HCT116 (cell line): ENCODE measurements around the gene BBS4. TPM values are rescaled to one million over a fixed set of nuclear protein-coding genes. Genes with fewer than 3 reads are reported as not detected.

Experiments
- ATAC-seq: fragments of 200-7000 bp; cut with Tn5 transposase; 2 replicates; pipeline ENCODE4 v1.9.1; 2020; ENCODE audit warnings: mild to moderate bottlenecking, moderate library complexity
- BruUV-seq: library from RNA; stranded (reverse); fragments of 400-500 nt; replicated peaks from 2 replicates; lab custom pipeline; 2021; lab: Mats Ljungman, UMichigan
- CTCF ChIA-PET: fragments of 300-600 bp; sonication (Branson Sonifier 250); formaldehyde crosslinking; loops from one replicate; lab custom pipeline; 2021; ENCODE audit warnings: antibody characterized with exemption; lab: Charles Lee
- POLR2A ChIA-PET: fragments of 300-600, 350-600 bp; sonication (Branson Sonifier 250); formaldehyde crosslinking; loops from one replicate; lab custom pipeline; 2021; ENCODE audit warnings: antibody characterized with exemption; lab: Charles Lee
- RAD21 ChIA-PET, 2 experiments: fragments of 300-600 bp; sonication (Branson Sonifier 250); formaldehyde crosslinking; loops; one replicate each; lab custom pipeline; 2023; ENCODE audit warnings: low total read pairs in 2 of 2; ENCODE audit not compliant: uncharacterized antibody in 2 of 2, unreplicated experiment in 2 of 2, low non-redundant PET in 1 of 2; lab: Charles Lee
- DNase-seq: peaks from one replicate; pipeline ENCODE4 v3.0.0-alpha.2; 2010; ENCODE audit warnings: low read depth, low spot score
- H2AFZ ChIP-seq: fragments of 200-600 bp; shearing (Covaris generic), sonication (generic); 2 replicates; pipeline ENCODE4 v1.6.1; 2017; ENCODE audit warnings: low read depth, mixed run types, mixed read lengths, antibody characterized with exemption, low read length; ENCODE audit not compliant: poor library complexity, severe bottlenecking
- H3K27ac ChIP-seq: 2 replicates; pipeline ENCODE4 v1.5.1; 2012; ENCODE audit warnings: low read depth, low read length
- H3K27me3 ChIP-seq: fragments of 200-600 bp; sonication (generic); 2 replicates; pipeline ENCODE4 v1.6.1; 2016; ENCODE audit warnings: mixed run types, low read length, mixed read lengths; ENCODE audit not compliant: insufficient read depth
- H3K36me3 ChIP-seq, 2 experiments: fragments of 200-500 bp in 1 of 2; fragments of 200-600 bp in 1 of 2; sonication (Bioruptor generic) in 1 of 2; sonication (generic) in 1 of 2; 2 replicates each; pipeline versions ENCODE4 v1.5.1 to v1.6.1; 2014 to 2016; ENCODE audit warnings: low read length in 2 of 2, inconsistent platforms in 1 of 2, mixed read lengths in 1 of 2, mixed run types in 1 of 2; ENCODE audit not compliant: insufficient read depth in 2 of 2, control insufficient read depth in 1 of 2
- H3K4me1 ChIP-seq, 2 experiments: fragments of 200-600 bp in 1 of 2; sonication (generic) in 1 of 2; 2 replicates each; pipeline versions ENCODE4 v1.5.1 to v1.6.1; 2012 to 2017; ENCODE audit warnings: low read length in 2 of 2, inconsistent platforms in 1 of 2, mild to moderate bottlenecking in 1 of 2, mixed read lengths in 1 of 2, mixed run types in 1 of 2, moderate library complexity in 1 of 2; ENCODE audit not compliant: insufficient read depth in 2 of 2, control insufficient read depth in 1 of 2
- H3K4me2 ChIP-seq: fragments of 200-600 bp; sonication (generic); 2 replicates; pipeline ENCODE4 v1.6.1; 2017; ENCODE audit warnings: mixed run types, low read length, mixed read lengths
- H3K4me3 ChIP-seq, 2 experiments: fragments of 200-600 bp in 1 of 2; sonication (generic) in 1 of 2; replicated peaks in 1 of 2; 2 replicates each; pipeline ENCODE4 v1.5.1; 2011 to 2016; ENCODE audit warnings: low read length in 2 of 2, control low read depth in 1 of 2, low read depth in 1 of 2, mild to moderate bottlenecking in 1 of 2, mixed read lengths in 1 of 2, mixed run types in 1 of 2
- H3K79me2 ChIP-seq: fragments of 200-600 bp; sonication (generic); 2 replicates; pipeline ENCODE4 v1.6.1; 2017; ENCODE audit warnings: mild to moderate bottlenecking, mixed run types, low read length, moderate library complexity, mixed read lengths; ENCODE audit not compliant: insufficient read depth
- H3K9ac ChIP-seq: fragments of 200-600 bp; sonication (generic); 2 replicates; pipeline ENCODE4 v1.6.1; 2016; ENCODE audit warnings: low read length, mixed read lengths
- H3K9me2 ChIP-seq: fragments of 200-600 bp; sonication (generic), shearing (Covaris generic); 2 replicates; pipeline ENCODE4 v1.6.1; 2017; ENCODE audit warnings: mixed run types, mild to moderate bottlenecking, moderate library complexity; ENCODE audit not compliant: insufficient read depth
- H3K9me3 ChIP-seq, 2 experiments: fragments of 200-500 bp in 1 of 2; fragments of 200-600 bp in 1 of 2; sonication (Bioruptor generic) in 1 of 2; sonication (generic) in 1 of 2; 2 replicates each; pipeline ENCODE4 v1.6.1; 2014 to 2017; ENCODE audit warnings: low read length in 2 of 2, mixed read lengths in 2 of 2, inconsistent platforms in 1 of 2, low read depth in 1 of 2, mild to moderate bottlenecking in 1 of 2, mixed run types in 1 of 2, moderate library complexity in 1 of 2; ENCODE audit not compliant: control insufficient read depth in 1 of 2, insufficient read depth in 1 of 2
- H4K20me1 ChIP-seq: fragments of 200-600 bp; sonication (generic), shearing (Covaris generic); 2 replicates; pipeline ENCODE4 v1.6.1; 2017; ENCODE audit warnings: mixed run types, mild to moderate bottlenecking, moderate library complexity; ENCODE audit not compliant: insufficient read depth
- CBX3 ChIP-seq: IDR thresholded peaks from 2 replicates; pipeline ENCODE4 v1.6.1; 2012; ENCODE audit warnings: low read depth
- CEBPB ChIP-seq: IDR thresholded peaks from 2 replicates; pipeline ENCODE4 v1.6.1; 2012; ENCODE audit warnings: low read depth
- CTCF ChIP-seq, 3 experiments: fragments of 200-600 bp in 1 of 3; sonication (generic) in 1 of 3; IDR thresholded peaks in 2 of 3; conservative IDR thresholded peaks in 1 of 3; 2 replicates each; pipeline ENCODE4 v1.5.1; 2012 to 2017; ENCODE audit warnings: low read depth in 2 of 3, low read length in 2 of 3, antibody characterized with exemption in 1 of 3, borderline replicate concordance in 1 of 3, control low read depth in 1 of 3, mild to moderate bottlenecking in 1 of 3, mixed read lengths in 1 of 3, mixed run types in 1 of 3, moderate library complexity in 1 of 3; ENCODE audit not compliant: insufficient read depth in 1 of 3
- EGR1 ChIP-seq: IDR thresholded peaks from 2 replicates; pipeline ENCODE4 v1.6.1; 2012; ENCODE audit warnings: low read depth
- ELF1 ChIP-seq: IDR thresholded peaks from 2 replicates; pipeline ENCODE4 v1.6.1; 2012; ENCODE audit warnings: low read depth, borderline replicate concordance
- FOSL1 ChIP-seq: IDR thresholded peaks from 2 replicates; pipeline ENCODE4 v1.6.1; 2012; ENCODE audit warnings: low read depth
- JUND ChIP-seq: IDR thresholded peaks from 2 replicates; pipeline ENCODE4 v1.6.1; 2012
- MAX ChIP-seq: IDR thresholded peaks from 2 replicates; pipeline ENCODE4 v1.6.1; 2012
- RAD21 ChIP-seq: IDR thresholded peaks from 2 replicates; pipeline ENCODE4 v1.6.1; 2012; ENCODE audit warnings: low read depth, mild to moderate bottlenecking
- REST ChIP-seq: IDR thresholded peaks from 2 replicates; pipeline ENCODE4 v1.6.1; 2012; ENCODE audit warnings: low read depth
- SIN3A ChIP-seq: IDR thresholded peaks from 2 replicates; pipeline ENCODE4 v1.6.1; 2012; ENCODE audit warnings: low read depth
- SP1 ChIP-seq: IDR thresholded peaks from 2 replicates; pipeline ENCODE4 v1.6.1; 2012; ENCODE audit warnings: low read depth
- SRF ChIP-seq: IDR thresholded peaks from 2 replicates; pipeline ENCODE4 v1.6.1; 2012; ENCODE audit warnings: low read depth
- TCF7L2 ChIP-seq: IDR thresholded peaks from 2 replicates; pipeline ENCODE4 v1.7.0; 2011; ENCODE audit warnings: borderline replicate concordance, inconsistent platforms; ENCODE audit not compliant: insufficient read depth, insufficient read length; ENCODE audit errors: extremely low read depth
- YY1 ChIP-seq: IDR thresholded peaks from 2 replicates; pipeline ENCODE4 v1.6.1; 2011; ENCODE audit warnings: low read length, low read depth, moderate library complexity, mild to moderate bottlenecking; ENCODE audit not compliant: insufficient replicate concordance; ENCODE audit errors: extremely low read depth
- ZBTB33 ChIP-seq: IDR thresholded peaks from 2 replicates; pipeline ENCODE4 v1.6.1; 2011; ENCODE audit warnings: mild to moderate bottlenecking, low read length, moderate library complexity; ENCODE audit not compliant: insufficient replicate concordance; ENCODE audit errors: extremely low read depth
- ZFX ChIP-seq: fragments of 450-650 bp; IDR thresholded peaks from 2 replicates; pipeline ENCODE4 v1.6.1; 2017
- intact Hi-C: fragments of 100-400 bp; cut with micrococcal nuclease; formaldehyde crosslinking; loops from 2 replicates; pipeline ENCODE4 v1.10.0; 2022
- total RNA-seq: library from RNA; stranded (reverse); gene quantifications from one replicate; pipeline ENCODE4 v1.2.1, GENCODE V29; 2021; ENCODE audit not compliant: unreplicated experiment

Gene BBS4
- total RNA-seq, 1 experiment from 2014 or later = 10.0 TPM

- no peaks in the 10 kb centered on the region for H3K9me3 ChIP-seq
- H2AFZ ChIP-seq = no peak overlapping the region
- ChIA-PET RAD21 (no interaction called here), CTCF (no interaction called here), POLR2A (no interaction called here)
- ATAC-seq (no peak), DNase-seq (no peak)
- H3K4me1 ChIP-seq = peaks cover 0 to 21% of the 10 kb centered on the region in 2 experiments; a peak in 3 of 4 replicates
- TF ChIP-seq SRF = no peak
- TF ChIP-seq RAD21 = no peak
- TF ChIP-seq ZBTB33 = no peak
- no peak for TF ChIP-seq ZFX
- TF ChIP-seq SP1 = no peak
- TF ChIP-seq CBX3 = no peak
- TF ChIP-seq JUND = no peak
- TF ChIP-seq YY1 = no peak
- no peak for TF ChIP-seq EGR1
- no peak for TF ChIP-seq ELF1
- TF ChIP-seq MAX = no peak
- no peak for TF ChIP-seq CEBPB
- no peak for TF ChIP-seq REST
- no peak for TF ChIP-seq TCF7L2
- TF ChIP-seq FOSL1 = no peak
- no peak for TF ChIP-seq SIN3A
- no peak for TF ChIP-seq CTCF (IDR thresholded peaks at IDR 0.05 in 2 of 3, conservative IDR thresholded peaks at IDR 0.05 in 1 of 3; ENCODE audit: borderline replicate concordance in 1 of 3, insufficient read depth in 1 of 3, low read depth in 2 of 3, low read length in 2 of 3)
- no peak overlapping the region for H3K4me2 ChIP-seq
- no peak overlapping the region for H3K4me3 ChIP-seq
- H3K36me3 ChIP-seq = peaks cover 0 to 9% of the 10 kb centered on the region in 2 experiments; a peak in 1 of 4 replicates
- H3K9me2 ChIP-seq = no peaks in the 10 kb centered on the region
- no peaks in the 10 kb centered on the region; the same call in 1 of the 2 replicates for H4K20me1 ChIP-seq
- no peaks in the 10 kb centered on the region for H3K27me3 ChIP-seq
- no peak overlapping the region for H3K27ac ChIP-seq
- H3K79me2 ChIP-seq = peaks cover 23% of the 10 kb centered on the region
- no peak overlapping the region for H3K9ac ChIP-seq
- intact Hi-C loops = no loop called here
- BruUV-seq = no TSS peak
Measured at GRCh38 chr15:72786242-72786641, 100.2 kb downstream of the BBS4 start.
